GM21447 (cell line): ENCODE measurements around the gene PRR5L.
A peak's percentile ranks its signal among the peaks of the same experiment; 100 is the strongest.
"Not testable (repeated sequence)": the region's sequence is repeated elsewhere in the genome, so short reads cannot be mapped to it uniquely, and the experiment has no call there.

Experiments used
- ATAC-seq: cut with Tn5 transposase; IDR thresholded peaks from one replicate; pipeline ENCODE4 v1.9.1; 2021; ENCODE audit not compliant: unreplicated experiment

PRR5L gene

GRCh38 chr11:36485298-36486002 lies 189.4 kb downstream of the PRR5L start:
- ATAC-seq, result no peak

GRCh38 chr11:36487619-36488018 lies 191.5 kb downstream of the PRR5L start:
- ATAC-seq, result no peak

- ATAC-seq, result peak; percentile 75
Observed at GRCh38 chr11:36488096-36488495, 192.0 kb downstream of the PRR5L start.

GRCh38 chr11:36490026-36490806 lies 194.1 kb downstream of the PRR5L start:
- no peak for ATAC-seq

- no peak for ATAC-seq
Observed at GRCh38 chr11:36492724-36493304, 196.7 kb downstream of the PRR5L start.

GRCh38 chr11:36493332-36493731 lies 197.2 kb downstream of the PRR5L start:
- ATAC-seq, result no peak

GRCh38 chr11:36498721-36499120 lies 202.6 kb downstream of the PRR5L start:
- ATAC-seq, result no peak

GRCh38 chr11:36499315-36499714 lies 203.2 kb downstream of the PRR5L start:
- ATAC-seq, result no peak

GRCh38 chr11:36500315-36500721 lies 204.2 kb downstream of the PRR5L start:
- ATAC-seq, result peak; percentile 97

GRCh38 chr11:36501236-36501635 lies 205.1 kb downstream of the PRR5L start:
- no peak for ATAC-seq

- ATAC-seq, result no peak
Observed at GRCh38 chr11:36507824-36508489, 211.9 kb downstream of the PRR5L start.

- ATAC-seq, result no peak
Observed at GRCh38 chr11:36508743-36509142, 212.7 kb downstream of the PRR5L start.

- ATAC-seq, result peak; percentile 10
Observed at GRCh38 chr11:36509201-36509639, 213.1 kb downstream of the PRR5L start.

GRCh38 chr11:36509694-36510593 lies 213.9 kb downstream of the PRR5L start, which contains the start of gene TRAF6:
TRAF6 (minus strand) TSS chr11:36510272; CDS start chr11:36501515, 8,757 bp downstream.
- ATAC-seq, result peak; percentile 96

- peak; percentile 6 for ATAC-seq
Observed at GRCh38 chr11:36510594-36510942, 214.5 kb downstream of the PRR5L start.

- not testable (repeated sequence) for ATAC-seq
Observed at GRCh38 chr11:36511062-36511461, 215.0 kb downstream of the PRR5L start.

GRCh38 chr11:36512016-36512415 lies 215.9 kb downstream of the PRR5L start:
- ATAC-seq, result no peak

- ATAC-seq, result no peak
Observed at GRCh38 chr11:36513965-36514364, 217.9 kb downstream of the PRR5L start.
